ENCODE measurements around the gene CACNA1G.

CACNA1G gene

GRCh38 chr17:50614471-50615051 lies 54.0 kb downstream of the CACNA1G start:
- no peak for DNase-seq

DNA sequence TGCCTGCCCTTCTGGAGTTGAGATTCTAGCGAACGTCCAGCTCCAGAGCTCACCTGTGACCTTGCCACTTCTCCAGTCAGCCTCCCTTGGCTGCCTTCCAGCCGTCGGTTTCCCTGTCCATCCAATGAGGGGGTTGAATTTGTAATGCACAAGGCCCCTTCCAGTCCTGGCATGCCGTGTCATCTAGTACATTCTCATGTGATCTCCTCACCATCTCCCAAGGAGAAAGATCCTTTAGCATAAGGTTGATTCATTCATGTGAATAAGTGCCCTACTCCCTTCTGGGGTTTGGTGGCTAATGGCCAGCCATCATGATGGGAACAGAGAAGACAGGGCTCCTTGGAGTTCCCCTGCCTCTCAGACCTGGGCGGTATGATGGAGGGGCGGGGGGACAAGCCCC lies 55.3 kb downstream of the CACNA1G start:
- no peak for DNase-seq

DNA sequence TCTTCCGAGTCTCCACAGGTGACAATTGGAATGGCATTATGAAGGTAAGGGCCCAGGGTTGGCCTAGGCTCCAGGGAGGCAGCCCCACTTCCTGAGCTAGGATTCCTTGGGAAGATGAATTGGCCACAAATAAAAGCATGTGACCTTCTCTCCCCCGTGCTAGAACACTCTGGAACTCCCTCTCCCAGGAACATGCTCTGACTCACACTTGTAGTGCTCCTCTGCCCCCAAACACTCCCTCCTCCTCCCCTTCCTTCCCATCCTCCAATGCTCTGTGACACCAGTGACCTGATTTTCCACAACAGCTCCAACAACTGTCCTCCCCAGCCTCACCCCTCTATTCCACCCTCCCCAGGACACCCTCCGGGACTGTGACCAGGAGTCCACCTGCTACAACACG lies 57.8 kb downstream of the CACNA1G start:
- no peak for DNase-seq

- no peak for DNase-seq
Observed at GRCh38 chr17:50618941-50619340, 58.4 kb downstream of the CACNA1G start.

GRCh38 chr17:50619489-50619888 lies 59.0 kb downstream of the CACNA1G start:
- no peak for DNase-seq

DNA sequence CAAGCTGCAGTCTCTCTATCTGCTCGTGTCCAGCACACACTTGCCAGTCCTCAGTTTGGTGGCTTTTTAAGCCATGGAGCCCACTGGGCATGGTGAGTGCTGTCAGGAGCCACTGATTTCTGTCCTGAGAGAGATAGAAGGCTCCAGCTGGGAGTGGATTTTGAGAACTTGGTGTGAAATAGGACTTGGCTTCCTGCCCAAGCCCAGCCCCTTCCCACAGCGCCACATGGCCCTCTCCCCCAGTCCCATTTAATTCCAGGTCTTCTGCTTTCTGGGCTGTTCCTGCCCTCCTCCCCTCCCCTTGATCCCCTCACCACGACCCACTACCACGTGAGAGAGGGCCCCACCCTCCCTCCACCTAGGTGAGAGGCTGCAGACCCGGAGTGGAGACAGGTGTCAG lies 59.7 kb downstream of the CACNA1G start:
- no peak for DNase-seq

- no peak for DNase-seq
Observed at GRCh38 chr17:50620858-50621257, 60.3 kb downstream of the CACNA1G start.

- no peak for DNase-seq
Observed at GRCh38 chr17:50621574-50622031, 61.1 kb downstream of the CACNA1G start.

DNA sequence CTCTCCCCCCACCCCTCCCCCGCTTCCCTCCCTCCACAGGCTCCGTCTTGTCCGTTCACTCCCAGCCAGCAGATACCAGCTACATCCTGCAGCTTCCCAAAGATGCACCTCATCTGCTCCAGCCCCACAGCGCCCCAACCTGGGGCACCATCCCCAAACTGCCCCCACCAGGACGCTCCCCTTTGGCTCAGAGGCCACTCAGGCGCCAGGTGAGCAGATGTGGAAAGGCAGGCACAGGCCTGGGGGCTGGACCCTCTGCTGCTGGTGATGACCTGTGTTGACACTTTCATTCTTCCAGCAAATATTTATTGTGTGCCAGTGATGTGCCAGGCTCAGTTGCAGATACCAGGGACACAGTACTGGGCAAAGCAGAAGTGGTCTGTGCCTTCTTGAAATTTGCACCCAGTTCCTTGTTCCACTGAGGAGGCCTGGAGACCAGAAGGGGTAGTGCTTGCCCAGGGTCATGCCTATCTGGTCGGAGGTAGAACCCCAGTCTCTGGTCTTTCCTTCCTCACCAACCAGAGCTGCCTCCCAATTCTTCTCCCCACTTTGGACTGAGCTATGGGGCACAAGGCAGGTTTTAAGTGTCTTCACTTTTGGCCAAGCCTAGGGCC lies 63.9 kb downstream of the CACNA1G start:
- DNase-seq = no peak

DNA sequence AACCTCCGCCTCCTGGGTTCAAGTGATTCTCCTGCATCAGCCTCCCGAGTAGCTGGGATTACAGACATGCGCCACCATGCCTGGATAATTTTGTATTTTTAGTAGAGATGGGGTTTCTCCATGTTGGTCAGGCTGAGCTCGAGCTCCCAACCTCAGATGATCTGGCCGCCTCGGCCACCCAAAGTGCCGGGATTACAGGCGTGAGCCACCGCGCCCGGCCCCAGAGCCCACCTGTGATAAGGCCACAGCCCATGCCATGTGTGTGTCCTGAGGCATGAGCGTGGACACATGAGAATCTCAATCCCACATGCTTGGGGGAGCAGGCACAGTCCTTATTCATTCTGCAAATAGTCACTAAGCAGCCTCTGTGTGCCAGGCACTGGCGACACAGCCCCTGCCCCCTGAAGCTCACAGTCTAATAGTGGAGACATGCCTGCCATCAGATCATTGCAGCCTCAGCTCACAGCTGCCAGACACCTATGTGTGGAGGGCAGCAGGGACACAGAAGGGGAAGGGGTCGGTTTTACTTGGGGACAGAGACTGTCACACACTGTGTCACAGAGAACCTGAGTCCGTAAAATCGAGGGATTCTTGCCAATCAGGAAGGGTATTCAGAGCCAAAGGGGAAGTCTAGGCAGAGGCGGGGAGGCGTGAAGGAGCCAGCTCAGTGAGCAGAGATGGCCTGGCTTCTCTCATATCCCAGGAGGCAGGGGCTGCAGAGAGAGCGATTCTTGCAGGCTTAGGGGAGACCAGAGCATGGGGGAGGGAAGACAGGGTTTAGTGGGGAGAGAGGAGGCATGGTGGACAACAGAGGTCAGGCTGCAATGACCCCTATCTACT lies 64.7 kb downstream of the CACNA1G start:
- DNase-seq = no peak

DNA sequence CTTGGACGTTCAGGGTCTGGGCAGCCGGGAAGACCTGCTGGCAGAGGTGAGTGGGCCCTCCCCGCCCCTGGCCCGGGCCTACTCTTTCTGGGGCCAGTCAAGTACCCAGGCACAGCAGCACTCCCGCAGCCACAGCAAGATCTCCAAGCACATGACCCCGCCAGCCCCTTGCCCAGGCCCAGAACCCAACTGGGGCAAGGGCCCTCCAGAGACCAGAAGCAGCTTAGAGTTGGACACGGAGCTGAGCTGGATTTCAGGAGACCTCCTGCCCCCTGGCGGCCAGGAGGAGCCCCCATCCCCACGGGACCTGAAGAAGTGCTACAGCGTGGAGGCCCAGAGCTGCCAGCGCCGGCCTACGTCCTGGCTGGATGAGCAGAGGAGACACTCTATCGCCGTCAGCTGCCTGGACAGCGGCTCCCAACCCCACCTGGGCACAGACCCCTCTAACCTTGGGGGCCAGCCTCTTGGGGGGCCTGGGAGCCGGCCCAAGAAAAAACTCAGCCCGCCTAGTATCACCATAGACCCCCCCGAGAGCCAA lies 65.6 kb downstream of the CACNA1G start:
- DNase-seq = peak; percentile 69

DNA sequence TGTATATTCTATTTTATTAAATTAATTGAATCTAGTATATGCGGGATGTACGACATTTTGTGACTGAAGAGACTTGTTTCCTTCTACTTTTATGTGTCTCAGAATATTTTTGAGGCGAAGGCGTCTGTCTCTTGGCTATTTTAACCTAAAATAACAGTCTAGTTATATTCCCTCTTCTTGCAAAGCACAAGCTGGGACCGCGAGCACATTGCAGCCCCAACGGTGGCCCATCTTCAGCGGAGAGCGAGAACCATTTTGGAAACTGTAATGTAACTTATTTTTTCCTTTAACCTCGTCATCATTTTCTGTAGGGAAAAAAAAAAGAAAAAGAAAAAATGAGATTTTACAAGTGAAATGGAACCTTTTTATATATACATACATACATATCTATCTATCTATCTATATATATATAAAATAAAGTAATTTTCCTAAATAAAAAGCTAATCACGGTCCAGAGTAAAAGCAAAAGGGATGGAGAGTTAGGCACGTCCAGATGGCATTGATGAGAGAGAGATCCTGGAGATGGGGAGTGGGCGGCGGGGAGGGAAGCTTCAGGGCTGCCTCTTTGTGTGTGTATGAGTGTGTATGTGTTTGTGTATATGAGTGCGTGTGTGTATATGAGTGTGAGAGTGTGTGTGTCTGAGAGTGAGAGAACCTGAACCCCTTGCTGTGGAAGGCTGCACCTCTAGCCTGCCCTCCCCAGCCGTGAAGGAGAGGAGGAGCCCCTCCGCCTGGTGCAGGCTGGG lies 66.7 kb downstream of the CACNA1G start:
- DNase-seq = no peak

GRCh38 chr17:50627782-50628601 lies 67.5 kb downstream of the CACNA1G start:
- no peak for DNase-seq

GRCh38 chr17:50629902-50630301 lies 69.4 kb downstream of the CACNA1G start:
- no peak for DNase-seq

DNA sequence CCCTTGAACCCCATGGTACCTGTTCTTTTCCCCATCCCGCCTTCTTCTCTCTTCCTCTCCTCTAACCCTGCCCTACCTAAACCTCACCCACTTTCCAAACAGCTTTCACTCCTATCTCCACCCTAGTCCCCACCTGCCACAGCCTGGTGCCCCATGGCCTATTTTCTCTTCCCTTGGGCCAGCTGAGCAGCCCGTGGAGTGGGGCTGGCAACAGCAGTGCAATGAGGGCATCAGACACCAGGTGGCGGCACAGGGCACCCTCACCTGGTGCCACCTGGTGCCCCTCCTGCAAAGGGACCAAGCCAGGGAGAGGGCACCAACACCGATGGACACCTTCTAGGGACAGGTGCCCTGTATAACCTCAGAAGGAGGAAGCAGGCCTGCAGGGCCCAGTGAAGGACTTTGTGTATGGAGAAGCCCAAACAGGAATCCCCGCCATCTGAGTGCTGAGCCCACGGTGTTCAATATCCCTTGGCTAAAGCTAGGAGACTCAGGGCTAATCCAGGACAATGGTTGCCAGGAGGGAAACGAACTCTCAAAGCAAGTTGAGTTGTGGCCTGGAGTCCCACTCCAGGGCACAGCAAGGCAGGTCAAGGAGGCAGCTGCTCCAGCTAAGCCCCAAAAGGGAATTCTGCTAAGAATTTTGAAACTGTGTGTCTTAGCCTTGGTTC lies 70.1 kb downstream of the CACNA1G start:
- no peak for DNase-seq

DNA sequence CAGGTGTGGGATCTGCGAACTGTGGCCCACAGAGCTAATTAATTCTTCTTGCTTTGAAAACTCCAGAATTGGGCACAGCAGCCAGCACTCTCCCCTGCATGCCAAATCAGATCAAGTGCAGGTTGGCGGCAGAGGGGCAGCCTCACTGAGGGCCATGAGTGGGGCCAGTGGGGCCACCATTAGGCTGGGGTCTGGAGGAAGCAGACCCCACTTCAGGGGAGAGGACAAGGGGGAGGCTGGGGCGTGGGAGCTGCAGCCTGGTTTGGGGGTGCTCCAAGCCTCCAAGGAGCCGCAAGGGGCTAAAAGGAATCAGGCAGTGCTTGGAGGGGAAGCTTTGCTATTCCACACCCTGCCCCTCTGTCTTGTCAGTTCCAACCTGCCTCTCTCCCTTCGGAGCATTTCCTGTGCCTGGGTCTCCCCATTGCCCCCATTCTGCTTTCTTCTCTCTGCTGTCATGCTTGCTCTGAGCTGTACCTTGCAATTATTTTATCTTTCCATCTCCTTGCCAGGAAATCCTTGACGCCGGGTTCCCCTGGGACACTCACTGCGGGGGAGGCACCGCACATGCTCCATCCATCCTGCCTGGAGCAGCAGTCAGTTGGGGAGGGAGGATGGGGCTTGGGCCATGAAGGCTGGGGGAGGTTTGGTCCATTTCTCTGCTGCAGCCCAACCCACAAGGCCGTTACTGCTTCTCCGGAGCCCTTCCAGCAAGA lies 70.8 kb downstream of the CACNA1G start:
- DNase-seq = peak; percentile 36

DNA sequence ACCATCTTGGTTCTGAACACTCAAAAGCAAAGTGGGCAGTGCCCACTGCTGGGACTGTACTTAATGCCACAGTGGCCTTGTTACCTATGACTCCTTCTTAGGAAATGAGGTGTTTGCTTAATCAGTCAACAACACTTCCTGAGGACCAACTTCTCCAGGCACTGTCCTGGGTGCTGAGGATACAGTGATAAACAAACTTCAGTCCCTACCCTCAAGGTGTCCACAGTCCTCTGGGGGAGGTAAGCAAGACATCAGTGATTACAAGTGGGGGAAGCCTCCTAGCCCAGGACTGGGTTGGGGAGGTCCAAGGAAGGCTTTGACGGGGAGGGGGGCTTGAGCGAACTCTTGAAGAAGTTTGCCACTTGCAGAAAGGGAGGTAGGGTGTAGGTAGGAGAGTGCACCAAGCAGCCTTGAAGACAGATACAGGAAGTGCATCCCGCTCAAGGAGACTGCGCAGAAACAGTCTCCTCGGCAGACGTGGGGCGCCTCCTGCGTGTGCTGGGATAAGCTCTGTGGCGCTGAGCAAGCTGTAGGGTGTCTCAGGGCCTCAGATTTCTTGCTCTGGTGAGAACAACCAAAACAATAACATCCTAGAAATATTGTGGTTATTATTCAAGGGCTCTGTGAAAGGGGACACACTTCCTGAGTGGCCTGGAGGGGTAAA lies 71.5 kb downstream of the CACNA1G start:
- no peak for DNase-seq

DNA sequence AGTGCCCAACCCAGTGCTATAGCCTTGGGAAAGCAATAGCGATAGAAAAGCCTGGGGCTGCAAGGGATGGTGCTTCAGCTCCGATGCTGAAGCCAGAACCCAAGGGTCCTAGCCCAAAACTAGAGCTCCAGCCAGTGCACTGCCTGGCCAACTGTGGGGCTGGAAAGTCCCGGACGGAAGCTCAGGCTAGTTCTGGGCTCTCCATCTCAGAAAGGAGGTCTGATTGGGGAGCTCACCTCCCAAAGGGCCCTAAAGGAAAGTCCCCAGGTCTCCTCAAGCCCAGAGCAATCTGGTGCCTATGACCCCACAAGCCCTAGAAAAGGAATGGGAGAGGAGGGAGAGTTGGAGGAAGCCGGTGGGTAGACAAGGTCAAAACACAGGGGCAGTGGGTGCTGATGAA lies 72.1 kb downstream of the CACNA1G start:
- DNase-seq = no peak

DNA sequence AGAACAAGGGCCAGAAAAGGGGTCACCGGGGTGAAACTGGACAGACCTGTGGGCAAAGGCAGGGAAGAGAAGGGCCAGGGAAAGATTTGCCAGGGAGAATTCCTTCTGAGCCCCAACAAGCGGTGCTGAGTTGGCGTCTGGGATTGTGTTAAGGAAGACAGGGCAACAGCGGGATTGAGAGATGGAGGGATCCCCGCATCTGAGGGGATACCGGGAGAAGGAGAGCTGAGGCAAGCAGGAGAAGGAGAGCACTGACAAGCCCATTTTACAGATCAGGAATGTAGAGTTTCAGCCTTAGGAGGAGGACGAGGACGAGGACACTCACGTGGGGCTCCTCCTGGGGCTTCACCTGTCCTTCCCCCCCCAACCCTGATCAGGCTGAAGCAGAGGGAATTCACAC lies 73.2 kb downstream of the CACNA1G start:
- DNase-seq = no peak

Data from fibroblast of skin of abdomen (primary cell).